ENCODE measurements around the gene PHF21A. TPM values are rescaled to one million over a fixed set of nuclear protein-coding genes. Genes with fewer than 3 reads are reported as not detected.
A peak's percentile ranks its signal among the peaks of the same experiment; 100 is the strongest.
"Not testable (repeated sequence)": the region's sequence is repeated elsewhere in the genome, so short reads cannot be mapped to it uniquely, and the experiment has no call there.

PHF21A gene
- total RNA-seq, 2 donors from 2014 or later: 27.6 to 35.5 TPM

GRCh38 chr11:45988921-45989320, 132.3 kb downstream of the PHF21A start:
- DNase-seq (ENCODE audit: low spot score): no peak
- no peaks in the 10 kb centered on the region for H3K36me3 ChIP-seq
- H3K4me3 ChIP-seq: no peak overlapping the region
- H3K27ac ChIP-seq: no peak overlapping the region
- peaks cover 0 to 12% of the 10 kb centered on the region in 2 donors for H3K4me1 ChIP-seq
- H3K9me3 ChIP-seq: no peaks in the 10 kb centered on the region
- no peaks in the 10 kb centered on the region for H3K27me3 ChIP-seq
- TF ChIP-seq, protein P1, sequence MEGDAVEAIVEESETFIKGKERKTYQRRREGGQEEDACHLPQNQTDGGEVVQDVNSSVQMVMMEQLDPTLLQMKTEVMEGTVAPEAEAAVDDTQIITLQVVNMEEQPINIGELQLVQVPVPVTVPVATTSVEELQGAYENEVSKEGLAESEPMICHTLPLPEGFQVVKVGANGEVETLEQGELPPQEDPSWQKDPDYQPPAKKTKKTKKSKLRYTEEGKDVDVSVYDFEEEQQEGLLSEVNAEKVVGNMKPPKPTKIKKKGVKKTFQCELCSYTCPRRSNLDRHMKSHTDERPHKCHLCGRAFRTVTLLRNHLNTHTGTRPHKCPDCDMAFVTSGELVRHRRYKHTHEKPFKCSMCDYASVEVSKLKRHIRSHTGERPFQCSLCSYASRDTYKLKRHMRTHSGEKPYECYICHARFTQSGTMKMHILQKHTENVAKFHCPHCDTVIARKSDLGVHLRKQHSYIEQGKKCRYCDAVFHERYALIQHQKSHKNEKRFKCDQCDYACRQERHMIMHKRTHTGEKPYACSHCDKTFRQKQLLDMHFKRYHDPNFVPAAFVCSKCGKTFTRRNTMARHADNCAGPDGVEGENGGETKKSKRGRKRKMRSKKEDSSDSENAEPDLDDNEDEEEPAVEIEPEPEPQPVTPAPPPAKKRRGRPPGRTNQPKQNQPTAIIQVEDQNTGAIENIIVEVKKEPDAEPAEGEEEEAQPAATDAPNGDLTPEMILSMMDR (IDR thresholded peaks at IDR 0.05): no peak

DNA sequence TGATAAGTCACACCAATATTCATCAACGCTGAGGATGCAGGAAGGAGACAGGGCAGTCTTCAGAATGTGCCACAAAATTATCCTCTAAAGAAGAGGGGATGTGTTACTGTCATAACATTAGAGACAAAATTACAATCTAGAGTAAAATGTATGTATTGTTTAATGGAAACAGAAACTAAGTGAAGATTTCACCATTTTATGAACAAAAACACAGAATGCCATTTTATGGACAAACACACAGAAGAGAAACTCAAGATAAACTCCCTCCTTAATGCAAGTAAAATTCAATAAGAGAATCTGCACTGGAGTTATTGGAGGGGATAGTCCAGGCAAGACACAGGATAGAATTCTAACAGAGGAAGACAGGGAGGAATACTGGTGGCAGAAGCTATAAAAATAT, 136.0 kb downstream of the PHF21A start:
- Histone ChIP-seq H3K27me3 (no peaks in the 10 kb centered on the region), H3K36me3 (no peaks in the 10 kb centered on the region), H3K27ac (no peak overlapping the region), H3K9me3 (no peaks in the 10 kb centered on the region), H3K4me3 (no peak overlapping the region), H3K4me1 (peaks cover 0 to 25% of the 10 kb centered on the region in 2 donors)
- TF ChIP-seq, protein P1 (IDR thresholded peaks at IDR 0.05): no peak
- DNase-seq (ENCODE audit: low spot score): no peak

DNA sequence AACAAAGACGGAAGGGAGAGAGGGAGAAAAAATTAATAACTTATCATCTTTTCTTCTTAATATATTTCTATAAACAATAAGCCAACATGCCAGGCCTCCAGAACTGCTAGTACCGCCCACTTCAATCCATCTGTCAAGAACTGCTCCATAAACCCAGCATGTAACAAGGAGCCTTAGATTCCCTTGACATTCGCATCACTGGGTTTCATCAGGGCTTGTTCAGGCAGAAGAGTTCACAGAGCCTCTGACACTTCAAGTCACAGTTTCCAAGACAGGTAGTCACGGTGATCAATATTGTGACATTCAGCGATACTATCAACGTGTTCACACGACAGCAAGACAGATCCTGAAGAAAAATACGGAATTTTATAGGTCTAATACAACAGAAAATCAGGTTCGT, 137.1 kb downstream of the PHF21A start:
- Histone ChIP-seq H3K27ac (no peak overlapping the region), H3K4me3 (no peak overlapping the region), H3K9me3 (no peaks in the 10 kb centered on the region), H3K4me1 (peaks cover 0 to 31% of the 10 kb centered on the region in 2 donors), H3K36me3 (peaks cover 5% of the 10 kb centered on the region), H3K27me3 (no peaks in the 10 kb centered on the region)
- no peak for DNase-seq (ENCODE audit: low spot score)
- TF ChIP-seq, protein P1 (IDR thresholded peaks at IDR 0.05): no peak

GRCh38 chr11:45983471-45983845, 137.8 kb downstream of the PHF21A start:
- no peak overlapping the region for H3K27ac ChIP-seq
- no peak overlapping the region for H3K4me3 ChIP-seq
- no peaks in the 10 kb centered on the region for H3K27me3 ChIP-seq
- H3K36me3 ChIP-seq: peaks cover 11% of the 10 kb centered on the region
- no peaks in the 10 kb centered on the region for H3K9me3 ChIP-seq
- H3K4me1 ChIP-seq: peaks cover 0 to 31% of the 10 kb centered on the region in 2 donors
- TF ChIP-seq, protein P1 (IDR thresholded peaks at IDR 0.05): no peak
- DNase-seq (ENCODE audit: low spot score): no peak

DNA sequence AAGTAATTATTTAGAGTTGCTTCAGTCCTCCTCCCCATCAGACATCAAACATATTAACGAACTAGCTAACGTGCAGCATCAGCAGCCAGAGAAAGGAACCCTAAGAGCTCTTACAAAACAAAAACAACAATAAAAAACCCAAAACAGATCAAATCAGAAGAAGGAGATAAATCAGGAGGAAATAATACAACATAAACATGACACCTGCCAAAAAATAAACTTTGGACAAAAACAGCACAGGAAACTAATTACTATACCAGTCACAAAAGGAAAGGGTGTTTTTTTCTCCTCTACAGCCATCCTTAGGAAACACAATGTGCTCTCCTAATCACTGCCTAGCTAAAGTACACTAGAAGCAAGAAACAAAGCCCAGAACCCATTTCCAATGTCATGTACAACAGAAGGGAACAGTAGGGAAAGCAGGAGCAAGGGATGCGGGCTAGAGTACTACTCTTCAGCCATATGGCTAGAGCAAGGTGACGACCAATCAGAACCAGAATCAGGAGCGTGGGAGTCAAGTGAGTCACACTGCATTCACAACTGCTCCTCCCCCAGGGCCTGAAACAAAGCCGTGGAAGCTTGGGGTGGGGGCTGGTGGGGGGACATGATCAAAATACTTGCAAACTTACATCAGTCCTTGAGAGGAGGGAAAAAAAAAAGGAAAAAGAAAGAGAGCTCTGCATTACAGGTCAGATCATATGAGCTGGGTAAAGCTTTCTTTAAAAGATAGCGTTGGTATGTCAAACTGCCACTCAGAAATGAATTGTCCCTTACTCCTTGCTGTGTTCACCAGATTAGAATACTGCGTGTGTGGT, 138.4 kb downstream of the PHF21A start:
- peaks cover 0 to 31% of the 10 kb centered on the region in 2 donors for H3K4me1 ChIP-seq
- TF ChIP-seq, protein P1 (IDR thresholded peaks at IDR 0.05): no peak
- H3K27me3 ChIP-seq: no peaks in the 10 kb centered on the region
- peaks cover 17% of the 10 kb centered on the region for H3K36me3 ChIP-seq
- no peaks in the 10 kb centered on the region for H3K9me3 ChIP-seq
- H3K4me3 ChIP-seq: no peak overlapping the region
- DNase-seq (ENCODE audit: low spot score): no peak
- H3K27ac ChIP-seq: peak overlapping the region in 1 of 2 donors; percentile 9

DNA sequence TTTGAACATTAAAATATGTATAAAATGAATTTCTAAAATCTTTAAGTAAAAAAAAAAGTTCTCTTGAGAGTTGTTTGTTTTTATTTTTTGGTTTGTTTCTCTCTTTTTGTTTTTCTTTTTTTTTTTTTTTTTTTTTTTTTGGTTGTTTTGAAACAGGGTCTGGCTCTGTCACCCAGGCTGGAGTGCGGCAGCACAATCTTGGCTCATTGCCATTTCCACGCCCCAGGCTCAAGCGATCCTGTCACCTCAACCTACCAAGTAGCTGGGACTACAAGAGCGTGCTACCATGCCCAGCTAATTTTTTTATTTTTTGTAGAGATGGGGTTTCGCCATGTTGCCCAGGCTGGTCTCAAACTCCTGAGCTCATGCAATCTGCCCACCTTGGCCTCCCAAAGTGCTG, 139.4 kb downstream of the PHF21A start:
- peaks cover 19% of the 10 kb centered on the region for H3K36me3 ChIP-seq
- DNase-seq (ENCODE audit: low spot score); H3K9me3 ChIP-seq; H3K27ac ChIP-seq; H3K27me3 ChIP-seq; H3K4me3 ChIP-seq: not testable (repeated sequence)
- peaks cover 0 to 31% of the 10 kb centered on the region in 2 donors for H3K4me1 ChIP-seq

Data from right atrium auricular region (tissue), 2 donors.